Liver (tissue), 9 donors: ENCODE results near the gene NFKB2. TPM values are rescaled to one million over a fixed set of nuclear protein-coding genes. Genes with fewer than 3 reads are reported as not detected.

ENCODE experiments used
- DNase-seq: peaks from one replicate; pipeline ENCODE4 v3.0.0-alpha.2; 2017; ENCODE audit warnings: low spot score
- H3K27ac ChIP-seq, 2 donors: one replicate each; pipeline ENCODE4 v1.7.0; 2013; ENCODE audit warnings: inconsistent platforms in 2 of 2, low read length in 2 of 2, control low read depth in 1 of 2, low read depth in 1 of 2, mild to moderate bottlenecking in 1 of 2
- H3K27me3 ChIP-seq, 4 donors: one replicate each; pipeline versions ENCODE4 v1.6.1 to v1.7.0; 2013; ENCODE audit warnings: low read length in 3 of 4, inconsistent platforms in 1 of 4, mild to moderate bottlenecking in 1 of 4, moderate library complexity in 1 of 4; ENCODE audit not compliant: control insufficient read depth in 4 of 4, insufficient read depth in 4 of 4
- H3K36me3 ChIP-seq, 4 donors: one replicate each; pipeline versions ENCODE4 v1.6.1 to v1.7.0; 2013; ENCODE audit warnings: low read length in 3 of 4, mild to moderate bottlenecking in 3 of 4, low read depth in 1 of 4, moderate library complexity in 1 of 4; ENCODE audit not compliant: control insufficient read depth in 4 of 4, insufficient read depth in 3 of 4
- H3K4me1 ChIP-seq, 4 donors: one replicate each; pipeline versions ENCODE4 v1.6.1 to v1.7.0; 2013; ENCODE audit warnings: low read length in 3 of 4, mild to moderate bottlenecking in 3 of 4, moderate library complexity in 1 of 4; ENCODE audit not compliant: control insufficient read depth in 4 of 4, insufficient read depth in 4 of 4
- H3K4me3 ChIP-seq, 3 donors: one replicate each; pipeline versions ENCODE4 v1.6.1 to v1.7.0; 2013; ENCODE audit warnings: low read length in 3 of 3, control low read depth in 1 of 3, low read depth in 1 of 3, mild to moderate bottlenecking in 1 of 3
- H3K9ac ChIP-seq, 2 donors: one replicate each; pipeline ENCODE4 v1.7.0; 2013; ENCODE audit warnings: low read length in 2 of 2, mild to moderate bottlenecking in 2 of 2, moderate library complexity in 2 of 2, control low read depth in 1 of 2, low read depth in 1 of 2
- H3K9me3 ChIP-seq, 4 donors: one replicate each; pipeline versions ENCODE4 v1.6.1 to v1.7.0; 2013; ENCODE audit warnings: low read length in 3 of 4; ENCODE audit not compliant: control insufficient read depth in 4 of 4
- ATF3 ChIP-seq: IDR thresholded peaks from 2 replicates; pipeline ENCODE4 v1.6.1; 2016; ENCODE audit warnings: antibody characterized with exemption
- CTCF ChIP-seq: fragments of 150-350 bp; IDR thresholded peaks from 2 replicates; pipeline ENCODE4 v1.5.1; 2017; ENCODE audit warnings: improper control_type of control experiment, low read depth, low read length; ENCODE audit not compliant: missing input control
- EGR1 ChIP-seq, 2 donors: IDR thresholded peaks; 2 replicates each; pipeline ENCODE4 v1.6.1; 2016 to 2018; ENCODE audit warnings: antibody characterized with exemption in 2 of 2, low read depth in 2 of 2
- FOXA1 ChIP-seq: IDR thresholded peaks from 2 replicates; pipeline ENCODE4 v1.6.1; 2016; ENCODE audit warnings: antibody characterized with exemption
- FOXA2 ChIP-seq: IDR thresholded peaks from 2 replicates; pipeline ENCODE4 v1.6.1; 2016; ENCODE audit warnings: antibody characterized with exemption
- GABPA ChIP-seq, 2 donors: IDR thresholded peaks in 1 of 2; conservative IDR thresholded peaks in 1 of 2; 2 replicates each; pipeline ENCODE4 v1.6.1; 2016; ENCODE audit warnings: antibody characterized with exemption in 2 of 2, mild to moderate bottlenecking in 1 of 2, moderate library complexity in 1 of 2
- HNF4A ChIP-seq, 2 donors: conservative IDR thresholded peaks; 2 replicates each; pipeline ENCODE4 v1.6.1; 2016; ENCODE audit warnings: antibody characterized with exemption in 2 of 2, mild to moderate bottlenecking in 2 of 2
- HNF4G ChIP-seq: IDR thresholded peaks from 2 replicates; pipeline ENCODE4 v1.6.1; 2016; ENCODE audit warnings: antibody characterized with exemption
- JUND ChIP-seq, 2 donors: IDR thresholded peaks; 2 replicates each; pipeline ENCODE4 v1.6.1; 2016; ENCODE audit warnings: antibody characterized with exemption in 2 of 2
- MAX ChIP-seq: IDR thresholded peaks from 2 replicates; pipeline ENCODE4 v1.6.1; 2016; ENCODE audit warnings: antibody characterized with exemption
- NR2F2 ChIP-seq: IDR thresholded peaks from 2 replicates; pipeline ENCODE4 v1.6.1; 2016; ENCODE audit warnings: antibody characterized with exemption
- RAD21 ChIP-seq, 2 donors: IDR thresholded peaks; 2 replicates each; pipeline ENCODE4 v1.6.1; 2016; ENCODE audit warnings: antibody characterized with exemption in 2 of 2, mild to moderate bottlenecking in 2 of 2
- REST ChIP-seq: IDR thresholded peaks from 2 replicates; pipeline ENCODE4 v1.6.1; 2016; ENCODE audit warnings: antibody characterized with exemption, mild to moderate bottlenecking
- RXRA ChIP-seq, 2 donors: IDR thresholded peaks; 2 replicates each; pipeline ENCODE4 v1.6.1; 2017 to 2018; ENCODE audit warnings: antibody characterized with exemption in 2 of 2, mild to moderate bottlenecking in 1 of 2
- SP1 ChIP-seq: IDR thresholded peaks from 2 replicates; pipeline ENCODE4 v1.6.1; 2018; ENCODE audit warnings: antibody characterized with exemption, mild to moderate bottlenecking
- TAF1 ChIP-seq: conservative IDR thresholded peaks from 2 replicates; pipeline ENCODE4 v1.6.1; 2016; ENCODE audit warnings: antibody characterized with exemption, mild to moderate bottlenecking
- YY1 ChIP-seq: IDR thresholded peaks from 2 replicates; pipeline ENCODE4 v1.6.1; 2016; ENCODE audit warnings: antibody characterized with exemption, mild to moderate bottlenecking
- ZBTB33 ChIP-seq: IDR thresholded peaks from 2 replicates; pipeline ENCODE4 v1.6.1; 2016; ENCODE audit warnings: antibody characterized with exemption
- WGBS: extraction: QIAGEN DNeasy Blood & Tissue Kit; methylation state at CpG from one replicate; pipeline ENCODE4 v1.1.7; 2013; 5-methylcytosine and 5-hydroxymethylcytosine counted together
- polyA plus RNA-seq, 2 donors: library from polyadenylated mRNA; stranded (reverse) in 1 of 2; unstranded in 1 of 2; fragments of 200-250 nt in 1 of 2; fragments of >200 nt in 1 of 2; fragmentation: Nextera tagmentation in 1 of 2; extraction: Ambion mirVana in 1 of 2; gene quantifications; one replicate each; pipeline versions ENCODE4 v1.2.1 to v1.2.3, GENCODE V29; 2013 to 2015
- total RNA-seq, 2 donors: library from RNA; depleted of rRNA; stranded (reverse); fragments of >200 nt; gene quantifications; one replicate each; pipeline ENCODE4 v1.2.3, GENCODE V29; 2014
- donor health status: healthy.
- donor health status: healthy.
- donor health status: healthy.
- donor health status: healthy.
- donor health status: healthy.

The NFKB2 gene
- total and polyA plus RNA-seq, 4 donors = 1.8 to 8.5 (median 7.1) TPM

GRCh38 chr10:102354451-102354850, 41.1 kb upstream of the NFKB2 start:
- no peak for TF ChIP-seq REST
- TF ChIP-seq SP1 = no peak
- no peak for TF ChIP-seq RAD21 (IDR thresholded peaks at IDR 0.05)
- TF ChIP-seq TAF1 = no peak
- TF ChIP-seq ZBTB33 = no peak
- TF ChIP-seq MAX = no peak
- TF ChIP-seq NR2F2 = no peak
- TF ChIP-seq EGR1 (IDR thresholded peaks at IDR 0.05; ENCODE audit: low read depth in 2 of 2) = no peak
- TF ChIP-seq FOXA1 = no peak
- TF ChIP-seq JUND (IDR thresholded peaks at IDR 0.05) = no peak
- TF ChIP-seq RXRA (IDR thresholded peaks at IDR 0.05) = no peak
- H3K27ac ChIP-seq = no peak overlapping the region
- H3K4me1 ChIP-seq = no peaks in the 10 kb centered on the region
- peaks cover 25 to 73% (median 55%) of the 10 kb centered on the region in 4 donors for H3K36me3 ChIP-seq
- H3K9ac ChIP-seq = no peak overlapping the region
- DNase-seq = no peak
- no peaks in the 10 kb centered on the region for H3K27me3 ChIP-seq
- H3K9me3 ChIP-seq = no peaks in the 10 kb centered on the region
- 96% methylated on average over 3 of the region's 3 CpGs for WGBS
- no peak overlapping the region for H3K4me3 ChIP-seq

- TF ChIP-seq FOXA1 = no peak
- TF ChIP-seq CTCF = no peak
- no peak for TF ChIP-seq SP1
- TF ChIP-seq HNF4A (conservative IDR thresholded peaks at IDR 0.05) = no peak
- TF ChIP-seq EGR1 (IDR thresholded peaks at IDR 0.05; ENCODE audit: low read depth in 2 of 2) = no peak
- TF ChIP-seq ZBTB33 = no peak
- TF ChIP-seq JUND (IDR thresholded peaks at IDR 0.05) = no peak
- no peak for TF ChIP-seq HNF4G
- TF ChIP-seq ATF3 = no peak
- TF ChIP-seq TAF1 = no peak
- no peak for TF ChIP-seq YY1
- no peak for TF ChIP-seq NR2F2
- TF ChIP-seq FOXA2 = no peak
- no peak for TF ChIP-seq GABPA (IDR thresholded peaks at IDR 0.05 in 1 of 2, conservative IDR thresholded peaks at IDR 0.05 in 1 of 2)
- no peak for TF ChIP-seq RAD21 (IDR thresholded peaks at IDR 0.05)
- Histone ChIP-seq H3K27ac (no peak overlapping the region), H3K4me3 (no peak overlapping the region), H3K27me3 (no peaks in the 10 kb centered on the region), H3K36me3 (peaks cover 23 to 86% (median 72%) of the 10 kb centered on the region in 4 donors), H3K9ac (no peak overlapping the region), H3K4me1 (no peaks in the 10 kb centered on the region), H3K9me3 (no peaks in the 10 kb centered on the region)
- DNase-seq = no peak
- WGBS = 96% methylated on average over 4 of the region's 4 CpGs
These were observed 36.7 kb upstream of the NFKB2 start for GRCh38 chr10:102358712-102359382.
